GM19193 (cell line): Measurements from ENCODE around the gene MTCL1.

Experiments used
- POLR2A ChIP-seq: IDR thresholded peaks from 4 replicates; pipeline ENCODE4 v1.6.1; 2011; ENCODE audit not compliant: insufficient read depth, insufficient read length; ENCODE audit errors: extremely low read depth

MTCL1 gene

DNA sequence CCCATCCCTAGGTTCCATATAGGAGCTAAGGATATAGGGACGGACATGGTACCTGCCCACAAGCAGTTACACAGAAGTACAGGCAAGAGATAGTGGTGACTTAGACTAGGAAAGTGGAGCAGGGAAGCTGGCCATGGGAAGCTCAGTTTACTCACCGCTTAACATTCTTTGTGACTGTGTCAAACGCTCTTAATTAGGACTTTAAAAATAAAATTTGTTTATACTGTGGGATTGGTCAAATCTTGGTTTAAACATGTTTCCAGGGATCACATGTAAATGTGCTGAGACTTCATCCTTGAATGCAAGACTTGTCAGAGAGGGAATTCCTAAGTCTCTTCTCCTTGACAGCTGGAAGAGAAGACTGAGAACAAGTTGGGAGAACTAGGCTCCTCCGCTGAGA lies 107.3 kb downstream of the MTCL1 start:
- no peak for TF ChIP-seq POLR2A

DNA sequence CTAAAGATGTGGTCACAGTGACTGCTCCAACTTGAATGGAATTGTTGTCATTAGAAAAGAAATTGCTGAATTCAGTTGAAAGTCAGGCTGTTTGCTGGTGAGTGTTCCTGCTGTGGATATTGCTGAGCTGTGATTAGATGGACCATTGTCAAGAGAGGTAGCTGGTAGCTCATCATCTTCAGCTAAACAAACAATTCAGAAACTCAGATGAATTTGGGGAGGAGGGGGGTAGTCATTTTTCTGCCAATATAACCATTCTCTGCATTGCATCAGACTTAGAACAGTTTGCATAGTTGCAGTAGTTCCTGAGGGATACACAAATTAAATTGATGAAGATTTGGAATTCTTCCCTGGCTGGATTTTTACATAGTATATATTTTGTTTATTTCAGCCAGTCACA lies 108.3 kb downstream of the MTCL1 start:
- TF ChIP-seq POLR2A = no peak

DNA sequence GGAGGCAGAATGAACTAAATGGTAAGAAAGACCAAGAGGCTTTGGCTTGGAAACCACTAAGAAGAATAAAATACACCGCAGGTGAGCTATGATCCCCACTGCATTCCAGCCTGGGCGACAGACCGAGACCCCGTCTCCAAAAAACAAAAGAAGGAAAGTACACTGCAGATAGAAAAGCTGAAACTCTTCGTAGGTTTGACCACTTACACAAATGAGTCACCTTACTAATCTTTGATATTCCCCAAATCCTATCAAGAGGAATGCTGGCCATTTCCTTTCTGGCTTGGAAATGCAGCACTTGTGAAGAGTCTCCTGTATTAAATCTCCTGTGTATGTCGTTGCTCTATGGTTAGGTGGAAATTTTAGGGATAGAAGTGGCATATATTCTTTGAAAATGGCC lies 108.8 kb downstream of the MTCL1 start:
- no peak for TF ChIP-seq POLR2A

DNA sequence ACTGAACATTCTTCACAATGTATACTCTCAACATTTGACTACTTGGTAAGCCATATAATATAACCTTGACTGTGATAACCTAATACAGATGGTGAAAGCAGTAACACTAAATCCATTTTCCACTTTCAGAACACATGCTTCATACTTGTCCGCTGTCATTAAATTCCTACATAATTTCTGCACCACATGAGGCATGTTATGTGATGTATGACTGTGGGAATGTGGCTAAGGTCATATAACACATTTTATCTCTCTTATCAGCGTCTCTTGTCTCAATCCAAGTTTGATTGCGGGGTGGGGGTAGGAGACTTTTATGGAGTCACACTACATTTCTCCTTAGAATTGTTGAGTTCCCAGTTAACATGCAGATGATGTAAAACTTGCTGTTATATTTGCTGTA lies 110.9 kb downstream of the MTCL1 start:
- TF ChIP-seq POLR2A = no peak

DNA sequence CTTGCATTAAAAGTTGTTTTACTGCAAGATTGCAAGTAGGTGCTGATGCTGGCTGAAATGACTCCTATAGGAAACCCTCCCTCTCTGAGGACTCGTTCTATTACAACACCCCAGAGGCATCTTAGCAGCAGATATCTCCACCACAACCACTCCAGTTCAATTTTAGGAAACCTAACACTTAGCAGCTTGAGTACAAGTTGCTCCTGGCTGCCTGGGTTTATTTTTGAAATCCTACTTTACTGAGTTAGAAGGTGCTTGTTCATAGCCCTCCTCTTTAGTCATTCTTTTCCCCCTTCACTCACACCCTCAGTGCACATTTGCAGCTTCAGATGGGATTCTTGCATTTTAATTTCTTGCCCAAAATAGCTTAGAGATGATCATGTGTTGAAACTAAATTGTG lies 111.5 kb downstream of the MTCL1 start:
- no peak for TF ChIP-seq POLR2A

DNA sequence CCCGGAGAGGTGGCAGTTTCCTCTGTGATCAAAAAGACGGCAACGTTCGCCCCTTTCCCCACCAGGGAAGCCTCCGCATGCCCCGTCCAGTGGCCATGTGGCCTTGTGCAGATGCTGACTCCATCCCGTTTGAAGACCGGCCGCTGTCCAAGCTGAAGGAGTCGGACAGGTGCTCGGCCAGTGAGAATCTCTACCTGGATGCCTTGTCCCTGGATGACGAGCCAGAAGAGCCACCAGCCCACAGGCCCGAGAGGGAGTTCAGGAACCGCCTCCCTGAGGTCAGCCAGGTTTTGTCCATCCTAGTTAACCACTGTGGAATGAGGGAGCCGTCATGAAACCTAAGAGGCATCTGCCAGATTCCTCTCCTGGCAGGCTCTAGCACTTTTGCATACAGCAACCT lies 113.6 kb downstream of the MTCL1 start:
- no peak for TF ChIP-seq POLR2A

DNA sequence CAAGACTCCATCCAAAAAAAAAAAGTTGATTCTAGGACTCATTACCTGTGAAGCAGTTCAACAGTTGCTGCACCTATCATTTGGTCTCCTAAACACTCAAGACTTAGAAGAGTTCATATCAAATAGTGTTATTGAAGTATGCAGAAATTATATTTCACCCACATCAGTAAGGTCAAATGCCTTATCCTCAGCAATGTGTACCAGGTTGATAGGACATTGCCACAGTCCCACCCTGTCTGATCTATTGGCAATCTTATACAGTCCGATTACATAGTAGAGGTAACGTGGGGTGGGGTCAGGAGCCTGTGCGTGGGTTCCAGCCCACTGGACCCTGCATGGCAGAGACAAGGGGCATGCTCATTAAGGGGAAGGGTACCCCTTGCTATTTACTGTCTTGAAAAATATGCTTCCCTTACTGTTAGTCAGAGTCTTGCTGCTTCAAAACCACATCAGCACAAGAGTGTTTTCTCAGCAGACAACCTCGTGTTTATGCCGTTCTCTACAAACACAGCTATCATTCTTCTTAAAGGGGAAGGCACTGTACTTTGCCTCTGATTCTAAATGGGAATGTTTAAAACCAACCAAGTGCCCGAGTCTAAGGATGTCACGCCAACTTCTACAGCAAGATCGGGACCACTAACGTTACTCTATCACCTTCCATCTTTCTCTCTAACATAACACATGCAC lies 115.2 kb downstream of the MTCL1 start:
- no peak for TF ChIP-seq POLR2A

DNA sequence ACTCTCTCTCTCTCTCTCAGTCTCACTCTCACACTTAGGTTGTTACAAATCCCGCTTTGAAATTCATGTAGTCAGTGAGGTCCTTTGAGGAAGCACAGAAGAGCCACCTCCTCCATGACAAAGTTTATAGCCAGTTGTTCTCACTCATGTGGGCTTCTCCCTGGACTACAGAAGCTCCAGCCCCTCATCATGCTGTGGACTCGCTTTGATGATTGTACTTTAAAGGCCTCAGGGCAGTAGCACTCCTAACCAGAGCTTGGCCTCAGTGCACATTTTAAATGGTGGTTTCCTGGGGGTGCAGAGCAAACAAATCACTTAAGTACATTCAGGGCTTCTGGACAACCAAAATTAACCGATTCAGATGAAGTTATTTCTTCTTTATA lies 115.7 kb downstream of the MTCL1 start:
- TF ChIP-seq POLR2A = no peak

DNA sequence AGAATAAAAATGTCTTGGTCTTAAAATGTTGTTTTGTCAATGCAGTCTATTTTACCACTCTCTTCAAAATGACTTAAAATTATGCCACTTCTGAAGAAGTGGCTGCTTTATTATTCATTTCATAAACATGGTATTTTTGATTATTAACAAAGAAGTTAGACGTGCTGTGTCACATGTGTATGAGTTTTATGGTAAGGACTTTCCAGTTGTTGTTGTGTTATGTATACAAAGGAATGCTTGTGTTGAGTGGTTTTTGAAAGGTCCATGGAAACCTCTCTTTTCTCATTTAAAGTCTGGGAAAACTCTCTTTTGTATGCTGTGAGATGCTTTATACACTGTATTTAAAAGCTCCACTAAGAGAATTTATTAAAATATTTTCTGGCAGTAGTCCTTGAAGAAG lies 116.2 kb downstream of the MTCL1 start:
- TF ChIP-seq POLR2A = no peak

DNA sequence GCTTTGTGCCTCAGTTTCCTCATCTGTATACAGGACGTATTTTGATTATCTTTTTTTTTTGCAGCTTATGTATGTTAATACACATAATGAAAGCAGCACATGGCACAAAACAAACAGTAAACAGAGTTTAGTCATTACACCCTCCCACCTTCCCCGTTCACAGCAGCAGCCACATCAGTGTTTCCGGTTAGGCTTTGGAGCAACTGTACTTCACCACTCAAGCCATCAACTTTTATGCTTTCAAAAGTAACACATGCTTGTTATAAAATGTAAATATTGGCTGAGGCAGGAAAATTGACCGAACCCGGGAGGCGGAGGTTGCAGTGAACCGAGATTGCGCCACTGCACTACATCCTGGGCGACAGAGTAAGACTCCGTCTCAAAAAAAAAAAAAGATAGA lies 117.3 kb downstream of the MTCL1 start:
- no peak for TF ChIP-seq POLR2A

DNA sequence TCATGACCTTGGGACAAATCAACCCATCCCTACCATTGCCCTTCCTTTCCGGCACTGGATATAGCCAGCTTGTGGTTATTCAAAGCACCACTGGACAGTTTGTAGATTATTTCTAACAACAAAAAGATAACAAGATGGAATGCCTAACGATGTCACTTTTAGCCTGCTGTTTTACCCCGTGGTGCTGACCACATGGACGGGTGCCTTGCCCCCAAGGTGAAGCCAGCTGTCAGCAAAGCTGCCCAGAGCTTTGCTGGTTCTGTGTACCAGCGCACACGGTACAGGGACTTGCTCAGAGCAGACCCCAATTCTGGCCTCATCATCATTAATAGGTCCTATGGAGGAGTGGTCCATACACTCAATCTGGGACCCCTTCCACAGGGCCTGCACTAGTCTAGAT lies 118.2 kb downstream of the MTCL1 start:
- no peak for TF ChIP-seq POLR2A

DNA sequence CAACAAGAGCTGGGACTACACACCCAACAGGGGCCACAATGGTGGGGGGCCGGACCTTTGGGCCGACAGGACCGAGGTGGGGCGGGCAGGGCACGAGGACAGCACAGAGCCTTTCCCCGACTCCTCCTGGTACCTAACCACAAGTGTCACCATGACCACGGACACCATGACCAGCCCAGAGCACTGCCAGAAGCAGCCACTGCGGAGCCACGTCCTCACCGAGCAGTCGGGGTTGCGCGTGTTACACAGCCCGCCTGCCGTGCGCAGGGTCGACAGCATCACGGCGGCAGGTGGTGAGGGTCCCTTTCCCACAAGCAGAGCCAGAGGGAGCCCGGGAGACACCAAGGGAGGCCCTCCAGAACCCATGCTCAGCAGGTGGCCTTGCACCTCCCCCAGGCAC lies 119.5 kb downstream of the MTCL1 start:
- no peak for TF ChIP-seq POLR2A

DNA sequence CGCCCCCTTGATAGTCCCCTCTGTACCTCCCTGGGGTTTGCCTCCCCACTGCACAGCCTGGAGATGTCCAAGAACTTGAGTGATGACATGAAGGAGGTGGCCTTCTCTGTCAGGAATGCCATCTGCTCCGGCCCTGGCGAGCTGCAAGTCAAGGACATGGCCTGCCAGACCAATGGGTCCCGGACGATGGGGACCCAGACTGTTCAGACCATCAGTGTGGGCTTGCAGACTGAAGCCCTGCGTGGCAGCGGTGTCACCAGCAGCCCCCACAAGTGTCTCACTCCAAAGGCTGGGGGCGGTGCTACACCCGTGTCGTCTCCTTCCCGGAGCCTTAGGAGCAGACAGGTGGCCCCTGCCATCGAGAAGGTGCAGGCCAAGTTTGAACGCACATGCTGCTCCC lies 119.9 kb downstream of the MTCL1 start:
- TF ChIP-seq POLR2A = no peak

DNA sequence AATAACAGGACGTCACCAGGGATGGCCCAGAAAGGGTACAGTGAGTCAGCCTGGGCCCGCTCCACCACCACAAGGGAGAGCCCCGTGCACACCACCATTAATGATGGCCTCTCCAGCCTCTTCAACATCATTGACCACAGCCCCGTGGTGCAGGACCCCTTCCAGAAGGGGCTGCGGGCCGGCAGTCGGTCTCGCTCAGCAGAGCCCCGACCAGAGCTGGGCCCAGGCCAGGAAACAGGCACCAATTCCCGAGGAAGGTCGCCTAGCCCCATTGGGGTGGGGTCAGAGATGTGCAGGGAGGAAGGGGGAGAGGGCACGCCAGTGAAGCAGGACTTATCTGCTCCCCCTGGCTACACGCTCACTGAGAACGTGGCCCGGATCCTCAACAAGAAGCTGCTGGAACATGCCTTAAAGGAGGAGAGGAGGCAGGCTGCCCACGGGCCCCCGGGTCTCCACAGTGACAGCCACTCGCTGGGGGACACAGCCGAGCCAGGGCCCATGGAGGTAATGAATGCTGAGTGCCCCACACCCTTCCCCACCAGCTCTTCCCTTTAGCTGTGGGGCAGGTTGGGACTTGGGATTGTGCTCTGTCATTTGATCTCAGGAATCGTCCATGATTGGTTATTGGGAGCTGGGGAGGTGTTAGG lies 120.5 kb downstream of the MTCL1 start:
- TF ChIP-seq POLR2A = no peak

DNA sequence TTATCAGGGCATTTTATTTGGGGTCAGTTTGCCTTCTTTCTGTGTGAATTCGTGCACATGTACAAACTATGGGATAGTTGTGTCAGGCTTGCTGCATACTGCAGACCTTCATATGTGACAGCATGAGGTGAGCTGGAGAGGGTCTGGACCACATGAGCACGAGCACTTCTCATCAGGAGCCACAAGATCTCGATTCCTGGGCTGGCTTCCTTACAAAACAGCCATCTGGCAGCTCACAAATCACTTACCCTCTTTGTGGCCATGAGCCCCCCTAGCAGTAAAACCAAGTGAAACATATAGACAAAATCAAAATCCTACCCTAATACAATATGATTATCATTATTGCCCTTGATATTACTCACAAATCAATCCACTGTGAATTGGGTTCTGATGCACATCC lies 121.2 kb downstream of the MTCL1 start:
- no peak for TF ChIP-seq POLR2A

DNA sequence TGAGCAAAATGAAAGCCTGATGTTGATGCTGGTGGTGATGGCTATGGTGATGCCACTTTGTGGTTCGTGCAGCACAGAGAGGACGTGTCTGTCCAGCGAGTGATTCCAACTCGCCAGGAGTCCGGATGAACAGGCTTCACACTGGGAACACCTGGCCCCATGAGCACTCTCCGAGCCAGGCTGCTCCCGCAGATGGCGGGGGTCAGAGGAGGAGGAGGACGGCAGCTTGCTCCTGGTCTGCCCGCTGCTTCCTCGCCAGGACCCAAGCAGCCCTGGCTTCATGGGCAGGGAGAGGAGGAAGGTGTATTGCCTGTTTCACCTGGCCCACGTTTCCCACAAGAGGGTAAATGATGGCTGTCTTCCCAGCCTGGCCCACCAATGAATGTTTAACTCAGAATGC lies 121.6 kb downstream of the MTCL1 start:
- no peak for TF ChIP-seq POLR2A

DNA sequence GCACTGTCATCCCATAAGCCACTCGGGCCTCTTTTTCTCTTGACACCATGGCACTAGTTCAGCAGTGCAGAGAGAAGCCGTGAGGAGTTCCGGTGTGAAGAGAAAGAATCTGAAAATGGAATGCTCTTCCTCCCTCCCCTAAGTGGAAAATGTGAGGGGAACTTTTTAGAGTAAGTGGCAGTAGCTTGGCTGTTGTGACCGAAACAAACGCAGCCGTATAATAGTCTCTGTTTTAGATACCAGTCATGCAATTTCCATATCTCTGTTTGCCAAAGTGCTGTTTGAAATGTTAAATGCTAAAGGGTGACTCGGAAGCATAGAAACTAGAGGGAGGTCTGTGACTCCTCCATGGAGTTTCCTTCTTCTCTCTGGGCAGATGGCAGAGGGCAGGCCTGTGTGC lies 122.9 kb downstream of the MTCL1 start:
- no peak for TF ChIP-seq POLR2A
